DMS 273 (cell line): Measurements from ENCODE around the gene FAR1.
"Not testable (repeated sequence)": the region's sequence is repeated elsewhere in the genome, so short reads cannot be mapped to it uniquely, and the experiment has no call there.

Experiments used
- DNase-seq: peaks from one replicate; lab custom pipeline; 2025; ENCODE audit not compliant: unreplicated experiment; lab: John Stamatoyannopoulos, UW

Gene FAR1

GRCh38 chr11:13702071-13702470 is 33.6 kb downstream of the FAR1 start:
- no peak for DNase-seq

GRCh38 chr11:13705710-13706109 is 37.2 kb downstream of the FAR1 start:
- no peak for DNase-seq

- no peak for DNase-seq
Observed at GRCh38 chr11:13713982-13714381, 45.5 kb downstream of the FAR1 start.

- no peak for DNase-seq
Observed at GRCh38 chr11:13717331-13717730, 48.9 kb downstream of the FAR1 start.

GRCh38 chr11:13718394-13718793 is 49.9 kb downstream of the FAR1 start:
- no peak for DNase-seq

- DNase-seq: no peak
Observed at GRCh38 chr11:13720940-13721339, 52.5 kb downstream of the FAR1 start.

GRCh38 chr11:13721760-13722159 is 53.3 kb downstream of the FAR1 start:
- DNase-seq: no peak

- DNase-seq: no peak
Observed at GRCh38 chr11:13726456-13726855, 58.0 kb downstream of the FAR1 start.

- no peak for DNase-seq
Observed at GRCh38 chr11:13728076-13728475, 59.6 kb downstream of the FAR1 start.

- no peak for DNase-seq
Observed at GRCh38 chr11:13734530-13734929, 66.1 kb downstream of the FAR1 start.

- DNase-seq: no peak
Observed at GRCh38 chr11:13745165-13745564, 76.7 kb downstream of the FAR1 start.

- DNase-seq: not testable (repeated sequence)
Observed at GRCh38 chr11:13753316-13753715, 84.8 kb downstream of the FAR1 start.

GRCh38 chr11:13759050-13759449 is 90.6 kb downstream of the FAR1 start:
- DNase-seq: no peak

GRCh38 chr11:13760115-13760514 is 91.6 kb downstream of the FAR1 start:
- DNase-seq: no peak

GRCh38 chr11:13761250-13761649 is 92.8 kb downstream of the FAR1 start:
- DNase-seq: no peak

- DNase-seq: no peak
Observed at GRCh38 chr11:13761716-13762115, 93.2 kb downstream of the FAR1 start.

GRCh38 chr11:13762718-13763117 is 94.2 kb downstream of the FAR1 start:
- DNase-seq: no peak

GRCh38 chr11:13763341-13763740 is 94.9 kb downstream of the FAR1 start:
- DNase-seq: no peak

GRCh38 chr11:13765886-13766285 is 97.4 kb downstream of the FAR1 start:
- DNase-seq: no peak

GRCh38 chr11:13767471-13767870 is 99.0 kb downstream of the FAR1 start:
- DNase-seq: no peak

- no peak for DNase-seq
Observed at GRCh38 chr11:13769188-13769587, 100.7 kb downstream of the FAR1 start.

GRCh38 chr11:13771151-13771550 is 102.7 kb downstream of the FAR1 start:
- DNase-seq: no peak

- peak; percentile 74 for DNase-seq
Observed at GRCh38 chr11:13772223-13773046, 104.0 kb downstream of the FAR1 start.
